ENCODE measurements around the gene KRT13. TPM values are rescaled to one million over a fixed set of nuclear protein-coding genes. Genes with fewer than 3 reads are reported as not detected.

KRT13 gene
- total RNA-seq, 1 donor from 2014 or later, result 1,847 TPM

DNA sequence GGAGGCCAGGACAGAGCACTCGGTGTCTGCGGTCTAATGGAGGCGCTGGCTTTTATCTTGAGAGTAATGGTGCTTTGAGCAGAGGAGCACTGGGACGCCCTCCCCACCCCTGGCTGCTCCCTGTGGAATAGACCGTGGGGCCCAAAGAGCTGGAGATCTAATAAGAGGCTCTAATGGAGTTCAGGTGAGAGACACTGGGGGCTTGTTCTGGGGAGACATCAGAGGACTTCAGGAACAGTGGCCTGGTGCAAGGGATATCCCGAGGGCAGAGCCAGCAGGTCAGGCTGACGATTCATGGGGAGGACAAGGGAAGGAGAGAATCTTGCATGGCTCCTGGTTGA, 32.2 kb upstream of the KRT13 start:
- no peak for DNase-seq

DNA sequence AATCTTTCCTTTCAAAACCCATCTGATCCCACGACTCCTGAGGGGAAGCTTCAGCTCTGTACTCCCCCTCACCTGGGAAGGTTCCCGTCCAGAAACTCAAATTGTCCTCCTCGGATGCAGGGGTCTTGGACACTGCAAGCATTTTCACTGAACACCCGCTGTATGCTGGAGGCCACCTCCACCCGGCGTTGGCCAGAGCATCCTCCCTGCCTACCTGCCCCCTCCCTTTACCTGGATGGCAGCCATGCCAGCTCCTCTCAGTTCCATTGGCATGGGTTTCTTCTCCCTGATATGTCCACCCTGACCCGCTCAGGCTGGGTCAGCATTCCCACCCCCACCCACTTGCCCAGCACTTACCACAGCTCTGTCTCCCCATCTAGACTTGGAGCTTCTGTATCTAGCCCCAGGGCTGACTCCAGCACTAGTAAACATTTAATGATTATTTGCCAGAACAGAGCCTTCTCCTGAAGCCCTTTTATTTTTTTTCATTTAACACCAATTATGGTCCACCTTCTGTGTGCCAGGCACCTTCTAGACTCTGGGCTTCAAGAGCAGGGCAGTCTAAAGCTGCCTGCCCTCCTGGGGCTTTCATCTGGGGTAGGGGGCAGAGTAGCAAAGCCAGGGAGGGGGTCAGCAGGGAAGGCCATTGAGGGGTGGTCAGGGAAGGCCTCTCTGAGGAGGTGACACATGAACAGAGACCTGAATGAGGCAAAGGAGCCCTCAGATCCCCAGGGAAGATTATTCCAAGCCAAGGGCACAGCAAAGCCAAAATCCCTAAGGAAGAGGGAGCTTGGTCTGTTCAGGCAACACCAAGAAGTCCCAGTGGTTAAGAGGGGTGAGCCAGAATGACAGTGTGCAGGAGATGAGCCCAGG, 31.6 kb upstream of the KRT13 start:
- DNase-seq, result no peak

DNA sequence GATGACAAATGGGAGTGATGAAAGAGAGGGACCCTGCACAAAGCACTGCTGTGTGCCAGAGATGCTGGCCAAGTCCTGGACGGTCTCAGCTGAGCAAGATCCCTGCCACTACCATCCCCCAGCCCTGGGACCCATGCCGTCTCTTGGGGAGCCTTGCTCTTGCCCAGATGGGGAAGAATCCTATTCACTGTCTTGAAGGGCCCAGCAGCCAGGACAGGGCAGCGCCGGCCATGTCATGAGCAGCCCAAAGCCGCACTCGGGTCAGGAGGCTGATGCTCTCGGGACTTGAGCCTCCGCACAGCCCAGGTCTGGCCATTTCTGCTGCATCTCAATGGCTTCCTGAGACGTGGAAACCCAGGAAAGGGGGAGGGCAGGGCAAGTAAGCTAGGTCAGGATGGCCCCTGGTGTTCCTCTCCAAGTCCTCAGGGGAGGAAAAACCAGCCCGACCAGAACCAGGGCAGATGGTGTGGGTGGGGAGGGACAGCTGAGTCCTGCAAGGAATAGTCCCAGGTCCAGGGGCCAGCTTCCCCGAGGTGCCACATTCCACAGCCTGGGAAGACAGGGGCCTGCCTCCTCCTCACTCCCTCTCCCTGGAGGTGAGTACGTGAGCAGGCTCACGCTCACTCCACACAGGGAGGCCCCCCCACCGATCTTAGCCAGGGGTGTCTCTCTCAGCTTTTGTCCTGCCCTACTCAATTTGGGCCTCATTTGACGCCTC, 30.5 kb upstream of the KRT13 start:
- no peak for DNase-seq

DNA sequence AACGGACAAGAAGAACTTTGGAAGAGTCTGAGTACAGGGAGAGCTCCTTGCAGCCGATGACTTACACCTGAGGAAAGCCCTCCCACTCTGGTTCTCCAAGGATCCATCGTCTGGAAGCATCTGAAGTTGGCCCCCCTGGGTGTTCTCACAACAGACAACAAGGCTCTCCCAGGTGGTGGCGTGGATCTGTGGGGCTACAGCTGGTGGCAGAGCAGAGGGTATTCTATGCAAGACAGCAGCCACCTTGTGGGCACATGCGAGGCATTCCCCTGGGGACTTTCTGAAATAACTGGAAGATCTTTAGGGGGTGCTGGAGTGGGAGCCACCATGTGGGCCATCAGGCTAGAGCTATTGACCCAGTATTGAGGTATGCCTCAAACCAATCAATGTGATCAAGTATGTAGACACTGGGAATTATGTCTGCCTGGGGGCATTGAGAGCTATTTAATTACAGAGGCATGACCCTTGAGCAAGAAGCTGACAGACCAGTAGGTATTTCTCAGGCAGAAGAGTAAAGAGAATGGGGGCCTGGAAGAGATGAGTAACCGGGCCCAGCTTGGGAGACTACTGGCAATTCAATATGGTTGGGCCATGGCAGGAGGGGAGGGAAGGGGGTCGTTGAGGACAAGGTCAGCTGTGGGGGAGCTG, 29.6 kb upstream of the KRT13 start:
- no peak for DNase-seq

DNA sequence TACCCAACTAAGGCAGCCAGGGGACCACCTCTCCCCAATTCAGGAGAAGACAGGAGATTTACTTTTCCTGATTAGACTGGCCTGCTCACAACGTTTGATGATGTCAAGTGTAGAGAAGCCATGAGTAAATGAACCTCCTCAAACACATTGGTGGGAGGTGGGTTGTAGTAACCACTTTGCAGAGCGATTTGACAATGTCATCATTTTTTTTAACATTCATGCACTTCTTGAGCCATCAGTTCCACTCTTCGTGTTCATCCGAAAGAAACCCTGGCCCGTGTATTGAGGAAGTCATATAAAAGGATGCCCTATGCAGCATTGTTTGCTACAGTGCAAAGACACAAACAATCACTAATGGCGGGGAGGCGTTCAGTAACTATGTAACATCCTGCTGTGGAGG, 28.2 kb upstream of the KRT13 start:
- no peak for DNase-seq

DNA sequence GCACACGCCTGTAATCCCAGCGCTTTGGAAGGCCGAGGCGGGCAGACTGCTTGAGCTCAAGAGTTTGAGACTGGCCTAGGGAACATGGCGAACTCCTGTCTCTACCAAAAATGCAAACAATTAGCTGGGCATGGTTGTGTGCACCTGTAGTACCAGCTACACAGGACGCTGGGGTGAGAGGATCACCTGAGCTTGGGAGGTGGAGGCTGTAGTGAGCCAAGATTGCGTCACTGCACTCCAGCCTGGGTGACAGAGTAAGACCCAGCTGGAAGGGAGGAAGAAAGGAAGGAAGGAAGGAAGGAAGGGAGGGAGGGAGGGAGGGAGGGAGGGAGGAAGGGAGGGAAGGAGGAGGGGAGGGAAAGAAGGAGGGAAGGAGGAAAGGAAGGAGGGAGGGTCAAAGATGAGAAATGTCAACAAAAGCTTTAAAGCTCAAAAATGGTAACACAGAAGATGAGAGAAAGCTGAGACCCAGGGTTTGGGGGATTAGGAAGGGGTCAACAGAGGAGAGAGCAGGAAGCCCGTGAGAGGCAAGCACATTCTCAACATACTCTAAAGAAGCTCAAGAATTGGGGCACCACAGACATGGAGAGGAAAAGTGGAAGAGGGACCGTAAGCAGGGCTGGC, 27.6 kb upstream of the KRT13 start:
- DNase-seq, result no peak

DNA sequence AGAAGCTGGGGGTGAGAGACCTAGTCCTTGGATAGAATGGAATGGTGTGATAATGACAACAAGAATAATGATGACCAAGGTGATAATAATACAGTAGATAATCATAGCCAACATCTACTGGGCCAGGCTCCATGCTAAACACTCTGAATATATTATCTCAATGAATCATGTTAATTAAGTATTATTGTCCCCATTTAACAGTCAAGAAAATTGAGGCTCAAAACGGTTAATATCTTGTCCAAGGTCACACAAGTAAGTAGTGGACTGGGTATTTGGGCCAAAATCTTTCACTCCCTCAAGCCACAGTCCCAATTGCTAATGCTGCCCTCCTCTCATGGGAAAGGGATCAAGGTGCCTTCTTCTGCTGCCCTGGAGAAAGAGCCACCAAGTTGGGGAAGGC, 26.6 kb upstream of the KRT13 start:
- DNase-seq, result no peak

DNA sequence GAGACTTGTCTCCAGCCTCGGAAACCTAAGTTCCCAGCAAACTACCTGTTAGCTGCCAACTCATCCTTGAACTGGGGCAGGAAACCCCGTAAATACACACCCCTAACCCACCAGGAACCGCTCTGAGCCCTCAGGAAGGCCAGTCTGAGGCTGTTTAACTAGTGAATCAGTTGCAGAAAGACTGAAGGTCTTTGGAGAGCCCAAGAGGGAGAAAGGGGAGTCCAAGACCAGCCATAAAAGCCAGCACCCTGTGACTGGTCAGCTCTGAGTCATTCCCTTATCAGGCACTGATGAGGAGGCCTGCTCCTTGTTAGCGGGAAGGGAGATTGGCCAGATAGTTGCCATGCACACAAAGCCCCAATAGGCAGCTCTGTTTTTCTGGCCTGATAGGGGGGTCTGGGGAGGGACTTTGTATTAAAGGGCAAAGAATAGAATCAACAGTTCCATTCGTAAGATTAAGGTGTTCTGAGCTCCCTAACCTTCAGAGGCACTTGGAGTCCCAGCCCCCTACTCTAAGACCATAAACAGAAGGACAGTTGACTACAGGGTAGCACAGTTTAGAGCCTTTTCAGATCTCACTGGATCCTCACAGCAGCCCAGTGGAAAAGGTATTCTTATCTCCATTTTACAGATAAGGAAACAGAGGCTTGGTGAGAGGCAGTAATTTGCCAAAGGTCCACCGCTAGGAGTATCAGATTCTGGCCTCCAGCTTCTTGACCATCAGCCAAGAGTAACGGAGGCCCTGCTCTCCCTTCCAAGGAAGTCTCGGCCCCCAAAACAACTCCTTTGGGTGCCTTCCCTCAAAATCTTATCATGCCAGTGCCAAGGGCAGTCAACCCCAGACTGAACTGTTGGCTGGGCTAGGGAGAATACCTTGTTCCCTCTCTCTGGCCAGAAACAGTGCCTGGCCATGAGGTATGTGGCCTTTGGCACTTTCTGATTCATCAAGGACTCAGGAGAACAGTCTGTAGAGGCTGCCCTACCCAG, 24.9 kb upstream of the KRT13 start:
- DNase-seq, result no peak

DNA sequence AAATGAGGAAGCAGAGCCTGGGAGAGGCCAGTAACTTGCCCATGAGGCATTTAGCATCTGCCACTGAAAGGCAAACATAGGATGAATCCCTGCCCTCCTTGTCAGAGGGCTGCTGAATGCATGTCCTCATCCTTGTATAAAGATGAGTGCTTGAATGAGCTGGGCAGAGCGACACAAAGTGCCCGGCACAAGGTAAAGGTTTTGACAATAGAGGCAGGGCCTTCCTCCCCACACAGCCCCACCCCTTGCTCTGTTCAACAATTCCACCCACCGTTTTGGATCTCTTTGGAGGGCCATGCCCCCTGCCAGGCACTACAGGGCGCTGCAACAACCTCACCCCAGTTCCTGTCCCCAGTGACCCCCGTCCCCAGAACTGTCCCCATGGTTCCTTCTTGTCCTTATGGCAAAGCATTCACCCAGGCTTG, 24.1 kb upstream of the KRT13 start:
- no peak for DNase-seq

DNA sequence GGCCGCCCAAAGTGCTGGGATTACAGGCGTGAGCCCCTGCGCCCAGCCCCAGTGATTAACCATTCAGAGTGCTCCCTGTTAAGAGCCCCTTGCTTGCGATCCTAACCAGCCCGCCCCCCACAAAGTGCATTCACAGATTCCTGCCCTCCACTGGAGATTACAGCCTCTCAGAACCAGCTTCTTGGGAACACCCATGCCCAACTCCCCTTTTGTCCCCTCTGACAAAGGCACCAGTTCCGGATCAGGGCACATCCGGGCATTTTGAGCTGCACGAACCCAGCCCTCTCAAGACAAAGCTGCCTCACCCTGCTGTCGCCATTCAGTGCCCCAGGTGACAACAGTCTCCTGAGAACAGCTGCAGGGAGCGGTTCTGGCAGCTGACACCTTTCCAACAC, 23.5 kb upstream of the KRT13 start:
- DNase-seq, result peak; percentile 45

DNA sequence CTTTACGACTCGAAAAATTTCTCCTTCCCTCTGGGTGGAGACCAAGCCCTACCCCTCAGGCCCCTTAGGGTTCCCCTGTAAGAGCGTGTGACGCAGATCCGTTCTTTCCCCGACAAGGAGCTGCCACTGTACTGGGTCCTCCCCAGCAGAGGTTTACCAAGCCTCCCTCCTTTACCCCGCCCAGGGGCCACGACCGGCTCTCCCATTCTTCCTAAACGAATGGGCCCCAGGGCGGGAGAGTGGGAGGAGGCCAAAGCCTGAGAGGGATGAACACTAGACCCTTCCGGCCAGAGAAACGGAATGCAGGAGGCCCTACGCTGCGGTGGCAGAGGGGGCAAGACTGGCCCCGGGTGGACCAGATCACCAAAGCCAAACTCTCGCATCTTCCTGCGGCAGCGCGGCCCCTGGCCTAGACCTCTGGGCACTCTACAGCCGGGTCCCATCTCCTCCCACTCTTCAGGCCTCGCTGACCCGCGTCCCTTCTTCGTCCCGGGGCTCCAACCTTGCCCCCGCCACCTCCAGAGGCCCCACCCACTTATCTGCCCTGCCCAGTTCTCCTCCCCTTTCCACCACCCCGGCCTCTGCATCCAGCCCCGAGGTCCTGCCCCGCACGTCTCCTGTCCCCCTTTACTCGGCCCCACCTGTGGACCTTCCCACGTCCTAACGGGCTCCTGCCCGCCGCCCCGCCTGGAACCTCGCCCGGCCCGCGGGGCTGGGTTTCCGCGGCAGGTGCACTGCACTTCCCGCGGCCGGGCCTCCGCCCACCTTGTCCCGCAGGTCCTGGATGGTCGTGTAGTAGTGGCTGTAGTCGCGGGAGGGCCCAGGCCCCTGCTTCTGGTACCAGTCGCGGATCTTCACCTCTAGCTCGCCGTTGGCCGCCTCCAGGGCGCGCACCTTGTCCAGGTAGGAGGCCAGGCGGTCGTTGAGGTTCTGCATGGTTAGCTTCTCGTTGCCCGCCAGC, 21.9 kb upstream of the KRT13 start:
- DNase-seq, result no peak

DNA sequence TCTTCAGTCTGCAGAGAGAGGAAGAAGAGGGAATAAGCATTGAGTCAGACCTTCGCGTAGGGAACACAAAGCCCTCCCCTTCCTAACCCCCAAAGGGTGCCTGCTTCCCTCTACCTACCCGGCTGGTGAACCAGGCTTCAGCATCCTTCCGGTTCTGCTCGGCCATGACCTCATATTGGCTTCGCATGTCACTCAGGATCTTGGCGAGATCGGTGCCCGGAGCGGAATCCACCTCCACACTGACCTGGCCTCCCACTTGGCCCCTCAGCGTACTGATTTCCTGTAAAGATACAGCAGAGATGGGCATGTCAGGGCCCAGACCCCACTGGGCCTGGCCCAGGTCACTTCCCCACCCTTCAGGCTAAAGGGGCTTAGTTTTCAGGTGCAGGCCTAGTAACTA, 18.8 kb upstream of the KRT13 start:
- DNase-seq, result no peak

DNA sequence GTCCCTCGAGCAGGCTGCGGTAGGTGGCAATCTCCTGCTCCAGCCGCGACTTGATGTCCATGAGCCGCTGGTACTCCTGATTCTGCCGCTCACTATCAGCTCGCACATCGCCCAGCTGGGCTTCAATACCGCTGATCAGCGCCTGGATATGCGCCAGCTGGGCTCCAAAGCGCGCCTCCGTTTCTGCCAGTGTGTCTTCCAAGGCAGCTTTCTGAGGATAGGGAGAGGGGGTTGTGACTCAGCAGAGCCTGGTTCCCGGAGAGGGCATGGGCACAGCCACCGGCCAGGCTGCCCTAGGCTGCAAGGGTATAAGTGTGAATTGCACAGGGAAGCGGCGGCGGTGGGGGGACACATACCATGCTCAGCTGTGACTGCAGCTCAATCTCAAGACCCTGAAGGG, 18.4 kb upstream of the KRT13 start:
- no peak for DNase-seq

DNA sequence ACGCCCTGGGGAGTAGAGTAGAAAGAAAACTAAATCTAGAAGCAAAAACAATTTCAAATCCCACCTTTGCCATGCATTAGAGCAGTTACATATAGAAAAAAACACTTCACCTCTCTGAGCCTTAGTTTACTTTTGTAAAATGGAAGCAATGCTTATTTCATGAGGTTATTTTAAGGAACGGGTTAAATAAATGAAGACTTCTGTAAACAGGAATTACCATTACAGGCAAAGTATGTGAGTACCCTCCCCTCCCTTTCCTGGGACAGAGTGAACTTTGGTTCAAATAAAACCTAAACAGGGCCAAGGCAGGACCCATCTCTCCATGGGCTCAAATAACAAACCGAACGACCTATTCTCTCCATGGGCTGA, 17.8 kb upstream of the KRT13 start:
- no peak for DNase-seq

DNA sequence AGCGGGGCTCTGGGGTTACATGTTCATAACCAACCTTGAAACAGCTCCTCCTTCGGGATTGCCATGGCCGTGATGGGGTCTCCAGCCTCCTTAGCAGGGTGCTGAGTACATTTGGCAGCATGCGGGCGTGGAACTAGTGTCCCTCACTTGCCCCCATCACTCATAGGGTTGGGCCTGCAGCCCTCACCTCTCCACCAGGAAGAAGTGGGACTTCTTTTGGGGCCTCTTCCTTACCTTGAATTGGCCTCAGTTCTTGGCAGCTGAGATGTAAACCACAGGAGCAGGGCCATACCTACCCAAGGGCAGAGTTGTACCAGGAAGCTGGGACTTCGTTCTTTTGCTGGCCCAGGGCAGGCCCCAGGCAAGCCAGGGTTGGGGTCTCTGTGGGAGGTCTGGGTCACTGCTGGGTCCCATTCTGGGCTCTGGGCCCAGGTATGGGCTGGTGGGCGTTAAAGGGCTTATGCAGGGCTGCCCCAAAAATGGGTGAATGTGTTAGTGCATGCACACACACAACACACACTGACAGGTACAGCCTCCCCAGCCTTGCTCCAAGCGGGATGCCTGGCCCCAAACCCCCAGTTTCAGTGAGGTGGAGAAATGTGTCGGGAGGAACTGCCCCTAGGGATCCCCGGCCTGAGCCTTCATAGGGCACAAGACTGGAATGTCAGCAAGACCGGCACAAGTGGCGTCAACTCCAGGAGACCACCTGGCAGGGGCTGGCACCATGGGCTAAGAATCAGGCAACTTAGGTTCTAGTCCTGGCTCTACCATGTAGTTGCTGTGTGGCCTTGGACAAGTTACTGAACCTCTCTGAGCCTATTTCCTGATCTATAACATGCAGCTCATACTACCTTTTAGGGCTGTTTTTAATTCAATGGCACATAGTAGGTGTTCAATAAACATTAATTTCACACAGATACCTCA, 17.2 kb upstream of the KRT13 start:
- DNase-seq, result no peak

DNA sequence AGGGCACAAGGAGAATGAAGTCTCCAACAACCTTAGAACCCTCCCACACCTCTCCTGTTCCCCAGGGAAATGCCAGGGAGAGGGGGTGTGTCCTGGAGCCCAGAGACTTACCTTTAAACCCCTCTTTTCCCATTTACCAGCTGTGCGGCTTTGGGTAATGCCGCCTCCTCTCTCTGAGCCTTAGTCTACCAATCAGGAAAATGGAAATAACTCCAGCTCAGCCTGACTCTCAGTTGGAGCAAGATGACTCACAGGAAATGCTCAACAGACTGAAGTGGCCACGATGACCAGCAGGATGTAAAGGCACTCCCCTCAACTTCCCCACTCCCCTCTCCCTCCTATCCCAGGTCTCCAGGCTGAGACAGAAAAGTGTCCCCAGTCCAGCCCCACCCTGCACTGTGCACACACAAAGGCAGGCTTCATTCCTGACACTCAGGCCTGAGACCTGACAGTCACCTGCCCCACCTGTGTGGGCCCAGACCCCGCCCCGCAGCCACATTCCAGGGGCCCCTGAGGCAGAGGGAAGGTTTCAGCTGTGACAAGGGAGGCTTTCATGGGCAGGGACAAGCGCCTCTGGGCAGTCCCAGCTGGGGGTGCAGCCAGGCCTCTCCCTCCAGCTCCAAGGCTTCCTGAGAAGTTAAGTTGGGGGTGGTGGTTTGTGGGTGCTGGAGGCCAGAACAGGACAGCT, 16.3 kb upstream of the KRT13 start:
- peak; percentile 45 for DNase-seq

DNA sequence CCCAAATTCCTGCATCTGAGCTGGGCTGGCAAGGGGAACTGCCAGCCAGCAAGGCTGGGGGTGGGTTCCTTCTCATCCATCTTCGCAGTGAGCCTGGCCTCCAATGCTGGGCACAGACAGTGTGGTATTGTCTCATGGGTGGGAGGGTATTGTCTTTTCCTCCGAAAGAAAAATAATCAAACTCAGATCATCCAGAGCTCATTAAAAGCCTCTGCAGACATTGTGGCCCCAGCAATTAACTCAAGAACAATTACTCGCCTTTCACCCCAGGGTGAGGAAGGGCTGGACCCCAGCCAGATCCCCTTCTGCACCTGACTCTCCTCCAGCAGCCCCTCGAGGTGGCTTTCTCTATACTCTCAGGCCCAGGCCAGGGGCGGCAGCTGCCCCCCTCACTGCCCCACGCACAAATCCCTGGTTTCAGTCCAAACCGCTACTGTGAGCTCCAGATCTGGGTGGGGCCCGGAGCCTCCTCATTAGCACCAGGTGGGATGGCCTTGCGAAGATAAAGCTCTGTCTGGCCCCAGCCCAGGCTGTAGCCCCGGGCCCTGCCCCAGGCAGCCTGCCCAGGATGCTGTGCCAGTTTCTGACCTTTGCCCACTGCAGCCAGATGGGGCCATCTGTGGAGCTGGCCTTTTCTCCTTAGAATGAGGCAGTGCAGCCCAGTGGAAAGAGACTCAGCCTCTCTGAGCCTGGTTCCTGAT, 15.6 kb upstream of the KRT13 start:
- no peak for DNase-seq

Measured in tongue (tissue), 2 donors.